WTC11 (cell line): Measurements from ENCODE around the gene NFKBIE. TPM values are rescaled to one million over a fixed set of nuclear protein-coding genes. Genes with fewer than 3 reads are reported as not detected.

Experiments
- ARID4B ChIP-seq: sonication (generic); formaldehyde crosslinking; IDR thresholded peaks from 2 replicates; pipeline ENCODE4 v1.8.0; 2023; ENCODE audit warnings: missing genetic modification reagents, mild to moderate bottlenecking, borderline replicate concordance
- ATF1 ChIP-seq: sonication (generic); formaldehyde crosslinking; IDR thresholded peaks from 2 replicates; pipeline ENCODE4 v1.8.1; 2023; ENCODE audit warnings: mild to moderate bottlenecking, moderate library complexity, missing genetic modification reagents
- ATF6 ChIP-seq: sonication (generic); formaldehyde crosslinking; IDR thresholded peaks from 2 replicates; pipeline ENCODE4 v1.8.1; 2023; ENCODE audit warnings: mild to moderate bottlenecking, missing genetic modification reagents
- CREM ChIP-seq: sonication (generic); formaldehyde crosslinking; IDR thresholded peaks from 2 replicates; pipeline ENCODE4 v1.8.1; 2022; ENCODE audit warnings: mild to moderate bottlenecking, missing genetic modification reagents, moderate library complexity
- CTCF ChIP-seq: fragments of 200-600 bp; IDR thresholded peaks from 2 replicates; pipeline ENCODE4 v1.8.0; 2022; ENCODE audit warnings: antibody characterized with exemption
- FOXP4 ChIP-seq: sonication (generic); formaldehyde crosslinking; IDR thresholded peaks from 2 replicates; pipeline ENCODE4 v1.8.0; 2022; ENCODE audit warnings: mild to moderate bottlenecking, missing genetic modification reagents
- GRHL2 ChIP-seq: fragments of 250-450 bp; sonication (Bioruptor Pico); IDR thresholded peaks from 2 replicates; pipeline ENCODE4 v1.8.0; 2022; ENCODE audit warnings: mild to moderate bottlenecking, moderate library complexity; ENCODE audit not compliant: insufficient replicate concordance, severe bottlenecking
- GTF2I ChIP-seq: fragments of 250-450 bp; sonication (Bioruptor Pico); conservative IDR thresholded peaks from 2 replicates; pipeline ENCODE4 v1.4.0; 2021; ENCODE audit warnings: mild to moderate bottlenecking
- MAX ChIP-seq: sonication (generic); formaldehyde crosslinking; IDR thresholded peaks from 2 replicates; pipeline ENCODE4 v1.8.0; 2022; ENCODE audit warnings: mild to moderate bottlenecking, missing genetic modification reagents
- MYBL2 ChIP-seq: sonication (generic); formaldehyde crosslinking; IDR thresholded peaks from 2 replicates; pipeline ENCODE4 v1.8.1; 2023; ENCODE audit warnings: mild to moderate bottlenecking, moderate library complexity, missing genetic modification reagents
- NFE2L1 ChIP-seq: sonication (generic); formaldehyde crosslinking; IDR thresholded peaks from 2 replicates; pipeline ENCODE4 v1.8.1; 2023; ENCODE audit warnings: missing genetic modification reagents
- NFYB ChIP-seq: sonication (generic); formaldehyde crosslinking; conservative IDR thresholded peaks from 2 replicates; pipeline ENCODE4 v1.8.0; 2022; ENCODE audit warnings: low read depth, missing genetic modification reagents
- NR3C1 ChIP-seq: sonication (generic); formaldehyde crosslinking; conservative IDR thresholded peaks from 2 replicates; pipeline ENCODE4 v1.8.1; 2023; ENCODE audit warnings: low read depth, mild to moderate bottlenecking, missing genetic modification reagents
- PRDM15 ChIP-seq: sonication (generic); formaldehyde crosslinking; IDR thresholded peaks from 2 replicates; pipeline ENCODE4 v1.8.0; 2022; ENCODE audit warnings: missing genetic modification reagents
- SMAD3 ChIP-seq: sonication (generic); formaldehyde crosslinking; IDR thresholded peaks from 2 replicates; pipeline ENCODE4 v1.8.0; 2022; ENCODE audit warnings: missing genetic modification reagents, mild to moderate bottlenecking, borderline replicate concordance
- ZNF138 ChIP-seq: sonication (generic); formaldehyde crosslinking; conservative IDR thresholded peaks from 2 replicates; pipeline ENCODE4 v1.8.1; 2022; ENCODE audit warnings: mild to moderate bottlenecking, moderate library complexity, missing genetic modification reagents
- ZNF232 ChIP-seq: sonication (generic); formaldehyde crosslinking; IDR thresholded peaks from 2 replicates; pipeline ENCODE4 v1.8.0; 2022; ENCODE audit warnings: mild to moderate bottlenecking, missing genetic modification reagents
- ZNF281 ChIP-seq: sonication (generic); formaldehyde crosslinking; IDR thresholded peaks from 2 replicates; pipeline ENCODE4 v1.8.0; 2023; ENCODE audit warnings: mild to moderate bottlenecking, missing genetic modification reagents
- ZNF416 ChIP-seq: fragments of 250-450 bp; sonication (Bioruptor Pico); IDR thresholded peaks from 2 replicates; pipeline ENCODE4 v1.9.0; 2021; ENCODE audit warnings: mild to moderate bottlenecking, inconsistent platforms
- total RNA-seq: library from RNA; stranded (reverse); gene quantifications from 3 replicates; pipeline ENCODE4 v1.2.3, GENCODE V29; 2021

NFKBIE gene
- total RNA-seq, 1 experiment from 2014 or later, result 10.3 TPM

- TF ChIP-seq ATF6 (CRISPR knock-in tag) (no peak), MAX (CRISPR knock-in tag) (peak; percentile 93), GRHL2 (CRISPR knock-in tag) (no peak), GTF2I (CRISPR knock-in tag) (peak; percentile 84), PRDM15 (CRISPR knock-in tag) (no peak), ZNF281 (CRISPR knock-in tag) (0 out of 2 replicates have a peak, but pooled peaks have one; percentile 68), ZNF232 (CRISPR knock-in tag) (peak; percentile 98), MYBL2 (CRISPR knock-in tag) (peak; percentile 87; the same call in 1 of the 2 replicates), CTCF (peak; percentile 90), ZNF416 (CRISPR knock-in tag) (peak; percentile 87), ZNF138 (CRISPR knock-in tag) (no peak), NFYB (peak; percentile 36), ARID4B (CRISPR knock-in tag) (peak; percentile 91), SMAD3 (CRISPR knock-in tag) (peak; percentile 92), NFE2L1 (peak; percentile 74; the same call in 1 of the 2 replicates), CREM (peak; percentile 93), ATF1 (CRISPR knock-in tag) (0 out of 2 replicates have a peak, but pooled peaks have one; percentile 47), NR3C1 (no peak), FOXP4 (CRISPR knock-in tag) (peak; percentile 66; the same call in 1 of the 2 replicates)
These were observed 47.8 kb upstream of the NFKBIE start, which contains the start of gene AARS2 (continued) for GRCh38 chr6:44312901-44313788.
